PC-3 (cell line): ENCODE results near the gene NRARP. TPM values are rescaled to one million over a fixed set of nuclear protein-coding genes. Genes with fewer than 3 reads are reported as not detected.

ENCODE experiments used
- ATAC-seq: fragments of 200-7000 bp; cut with Tn5 transposase; 2 replicates; pipeline ENCODE4 v1.9.1; 2020; ENCODE audit warnings: mild to moderate bottlenecking, moderate library complexity
- BruUV-seq: library from RNA; stranded (reverse); fragments of 400-500 nt; replicated peaks from 2 replicates; lab custom pipeline; 2021; lab: Mats Ljungman, UMichigan
- CTCF ChIA-PET: fragments of 300-600 bp; sonication (Branson Sonifier 250); formaldehyde crosslinking; loops from one replicate; lab custom pipeline; 2022; ENCODE audit warnings: antibody characterized with exemption; lab: Charles Lee
- POLR2A ChIA-PET: fragments of 300-600 bp; sonication (Branson Sonifier 250); formaldehyde crosslinking; loops from one replicate; lab custom pipeline; 2022; ENCODE audit warnings: antibody characterized with exemption; ENCODE audit not compliant: unreplicated experiment; lab: Charles Lee
- DNase-seq: peaks from one replicate; pipeline ENCODE4 v3.0.0-alpha.2; 2015
- H2AFZ ChIP-seq: fragments of 300-600 bp; sonication (generic); 2 replicates; pipeline ENCODE4 v1.6.0; 2016; ENCODE audit warnings: antibody characterized with exemption, low read length
- H3F3A ChIP-seq: fragments of 300-600 bp; sonication (generic); one replicate; pipeline ENCODE4 v1.6.0; 2017; ENCODE audit warnings: antibody characterized with exemption, low read length, control low read depth, mild to moderate bottlenecking; ENCODE audit not compliant: unreplicated experiment
- H3K27ac ChIP-seq: fragments of 300-600 bp; sonication (generic); 2 replicates; pipeline ENCODE4 v1.5.1; 2016; ENCODE audit warnings: mild to moderate bottlenecking, low read length
- H3K27me3 ChIP-seq: fragments of 300-600 bp; sonication (generic); 2 replicates; pipeline ENCODE4 v1.6.1; 2016; ENCODE audit warnings: low read length, mixed read lengths
- H3K36me3 ChIP-seq: fragments of 300-600 bp; sonication (generic); 2 replicates; pipeline ENCODE4 v1.6.1; 2016; ENCODE audit warnings: low read depth, mixed run types, low read length, mixed read lengths
- H3K4me1 ChIP-seq: fragments of 300-600 bp; sonication (generic); 2 replicates; pipeline ENCODE4 v1.5.1; 2016; ENCODE audit warnings: low read length; ENCODE audit not compliant: insufficient read depth
- H3K4me2 ChIP-seq: fragments of 300-600 bp; sonication (generic); 2 replicates; pipeline ENCODE4 v1.6.0; 2016; ENCODE audit warnings: low read length
- H3K4me3 ChIP-seq: fragments of 300-600 bp; sonication (generic); 2 replicates; pipeline ENCODE4 v1.5.1; 2016; ENCODE audit warnings: mild to moderate bottlenecking, low read length, mixed read lengths
- H3K79me2 ChIP-seq: fragments of 300-600 bp; sonication (generic); 2 replicates; pipeline ENCODE4 v1.6.1; 2017; ENCODE audit warnings: low read length, mixed read lengths
- H3K9ac ChIP-seq: fragments of 300-600 bp; sonication (generic); 2 replicates; pipeline ENCODE4 v1.6.0; 2016; ENCODE audit warnings: mild to moderate bottlenecking, low read length
- H3K9me2 ChIP-seq: fragments of 300-600 bp; sonication (generic); replicated peaks from 2 replicates; pipeline ENCODE4 v1.6.1; 2016; ENCODE audit warnings: mixed run types, low read length, mixed read lengths
- H3K9me3 ChIP-seq: fragments of 300-600 bp; sonication (generic); 2 replicates; pipeline ENCODE4 v1.6.1; 2016; ENCODE audit warnings: low read length, mixed read lengths
- H4K20me1 ChIP-seq: fragments of 300-600 bp; sonication (generic); 2 replicates; pipeline ENCODE4 v1.6.1; 2016; ENCODE audit warnings: low read length, mixed read lengths
- CTCF ChIP-seq: fragments of 300-600 bp; sonication (generic); conservative IDR thresholded peaks from 2 replicates; pipeline ENCODE4 v1.5.1; 2017; ENCODE audit warnings: antibody characterized with exemption, low read depth, mild to moderate bottlenecking, low read length
- EZH2 ChIP-seq: fragments of 300-600 bp; sonication (generic); IDR thresholded peaks from one replicate; pipeline ENCODE4 v1.6.1; 2017; ENCODE audit warnings: antibody characterized with exemption, mild to moderate bottlenecking, low read length; ENCODE audit not compliant: unreplicated experiment
- EZH2phosphoT487 ChIP-seq: fragments of 300-600 bp; sonication (generic); IDR thresholded peaks from 2 replicates; pipeline ENCODE4 v1.6.1; 2018; ENCODE audit warnings: mild to moderate bottlenecking, antibody characterized with exemption, low read length, borderline replicate concordance
- intact Hi-C: fragments of 100-400 bp; cut with micrococcal nuclease; formaldehyde crosslinking; loops from 2 replicates; pipeline ENCODE4 v1.9.0; 2023
- total RNA-seq: library from RNA; depleted of rRNA; stranded (reverse); fragments of >200 nt; gene quantifications from 2 replicates; pipeline ENCODE4 v1.2.3, GENCODE V29; 2014

The NRARP gene
- total RNA-seq, 1 experiment from 2014 or later = 36.8 TPM

GRCh38 chr9:137277329-137278041, 24.6 kb downstream of the NRARP start, which contains the start of gene TOR4A:
Gene TOR4A, plus strand, starts transcription at chr9:137277726. Its CDS starts 964 bp downstream, at chr9:137278690.
- Histone ChIP-seq H4K20me1 (no peaks in the 10 kb centered on the region), H3K27me3 (no peaks in the 10 kb centered on the region), H3K9me3 (no peaks in the 10 kb centered on the region), H3K4me1 (peaks cover 17% of the 10 kb centered on the region), H3K9me2 (no peaks in the 10 kb centered on the region), H3K36me3 (no peaks in the 10 kb centered on the region), H2AFZ (0 out of 2 replicates have a peak within 1 kb of the TSS, but pooled peaks have one; percentile 46), H3K27ac (peak within 1 kb of the TSS; percentile 79), H3F3A (no peaks in the 10 kb centered on the region), H3K4me3 (peak within 1 kb of the TSS; percentile 67), H3K79me2 (peaks cover 19% of the 10 kb centered on the region), H3K9ac (peak within 1 kb of the TSS; percentile 79), H3K4me2 (peak within 1 kb of the TSS; percentile 87)
- BruUV-seq = no TSS peak
- intact Hi-C loops = no loop called here
- CTCF ChIA-PET = interaction anchor here (0.6 to 1.0 kb wide), 2 partner anchors 9 to 54 kb away, joined by 4 to 11 read pairs; no protein-coding TSS in a partner anchor
- peak; percentile 49 for TF ChIP-seq CTCF
- TF ChIP-seq EZH2phosphoT487 = no peak
- DNase-seq (peak; percentile 86), ATAC-seq (peak; percentile 93)
- POLR2A ChIA-PET = interaction anchor here (0.6 to 1.0 kb wide), 3 partner anchors 9 to 105 kb away, joined by 3 to 8 read pairs (median 4); no protein-coding TSS in a partner anchor

DNA sequence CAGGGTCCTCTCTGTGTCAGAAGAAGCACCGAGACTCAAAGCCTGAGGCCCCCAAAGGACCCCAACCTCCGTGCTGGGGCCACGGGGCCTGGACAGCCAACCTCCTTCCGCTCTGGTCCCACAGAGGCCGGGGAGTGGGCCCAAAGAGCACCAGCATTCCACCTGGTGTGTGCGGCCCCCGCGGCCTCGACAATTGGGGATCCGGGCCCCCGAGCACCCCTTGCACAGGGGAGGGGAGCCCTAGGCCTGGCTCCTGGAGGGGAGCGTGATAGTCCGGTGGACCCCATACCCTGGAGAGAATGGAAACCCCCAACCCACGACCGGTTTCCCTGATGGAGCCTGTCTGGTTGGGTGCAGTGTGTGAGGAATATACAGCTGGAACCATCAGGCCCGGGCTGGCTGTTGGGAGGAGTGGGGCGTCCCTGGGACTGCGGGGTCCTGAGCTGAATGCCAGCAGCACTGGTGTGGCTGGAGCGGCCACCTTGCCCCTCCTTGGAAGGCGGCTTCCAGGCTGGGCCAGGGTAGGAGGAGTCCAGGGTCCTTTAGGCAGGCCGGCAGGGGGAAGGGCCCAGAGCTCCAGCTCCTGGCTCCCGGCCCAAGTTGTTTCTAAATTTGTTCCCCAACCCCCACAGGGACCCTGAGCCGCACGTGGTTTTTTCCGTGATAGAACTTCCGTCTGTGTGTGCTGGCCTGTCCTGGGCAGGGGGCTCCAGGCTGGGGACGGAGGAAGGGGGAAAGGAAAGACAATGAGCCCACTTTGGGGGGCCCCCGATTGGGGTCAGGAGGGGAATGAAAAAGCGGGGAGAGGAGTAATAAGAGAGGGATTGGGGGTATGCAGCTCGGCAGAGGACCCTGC, 25.4 kb downstream of the NRARP start:
- H3K27me3 ChIP-seq = no peaks in the 10 kb centered on the region
- H3K79me2 ChIP-seq = peaks cover 19% of the 10 kb centered on the region
- DNase-seq = peak; percentile 41
- intact Hi-C loops = no loop called here
- no peaks in the 10 kb centered on the region for H3F3A ChIP-seq
- peak; percentile 37 for ATAC-seq
- H3K9me3 ChIP-seq = no peaks in the 10 kb centered on the region
- H2AFZ ChIP-seq = no peak overlapping the region
- H3K4me1 ChIP-seq = peaks cover 17% of the 10 kb centered on the region
- H3K9me2 ChIP-seq = no peaks in the 10 kb centered on the region
- peak overlapping the region; percentile 67 for H3K4me3 ChIP-seq
- ChIA-PET POLR2A (interaction anchor here (0.6 to 1.0 kb wide), 3 partner anchors 10 to 36 kb away, joined by 3 to 4 read pairs (median 4); no protein-coding TSS in a partner anchor), CTCF (interaction anchor here (0.6 to 1.0 kb wide), 2 partner anchors 10 to 53 kb away, joined by 4 to 11 read pairs; no protein-coding TSS in a partner anchor)
- no peak for TF ChIP-seq EZH2phosphoT487
- TF ChIP-seq CTCF = no peak
- TF ChIP-seq EZH2 = no peak
- H3K36me3 ChIP-seq = no peaks in the 10 kb centered on the region
- peak overlapping the region; percentile 79 for H3K9ac ChIP-seq
- H4K20me1 ChIP-seq = no peaks in the 10 kb centered on the region
- BruUV-seq = TSS peak; percentile 89
- peak overlapping the region; percentile 87 for H3K4me2 ChIP-seq
- peak overlapping the region; percentile 79 for H3K27ac ChIP-seq
